ENCODE data around the gene ATP1A1. TPM values are rescaled to one million over a fixed set of nuclear protein-coding genes. Genes with fewer than 3 reads are reported as not detected.

ATP1A1 gene
- total RNA-seq, 1 experiment from 2014 or later: 286 TPM

GRCh38 chr1:116340506-116341231 is 32.4 kb upstream of the ATP1A1 start:
- Mint-ChIP-seq H3K27me3 (ENCODE audit: low read depth) (no peaks in the 10 kb centered on the region; the same call in 1 of the 2 replicates), H3K27ac (no peak overlapping the region), H3K36me3 (no peaks in the 10 kb centered on the region), H3K4me1 (peaks cover 4% of the 10 kb centered on the region), H3K9me3 (peaks cover 9% of the 10 kb centered on the region), H3K4me3 (no peak overlapping the region)
- TF ChIP-seq ZMAT4 (CRISPR knock-in tag; IDR thresholded peaks at IDR 0.05) (no peak), RORB (CRISPR knock-in tag; IDR thresholded peaks at IDR 0.05) (no peak), E2F1 (CRISPR knock-in tag; IDR thresholded peaks at IDR 0.05) (no peak)
- ATAC-seq (no peak), DNase-seq (ENCODE audit: low spot score) (no peak)
- ChIA-PET POLR2A (no interaction called here), CTCF (no interaction called here)

- Mint-ChIP-seq H3K27me3 (ENCODE audit: low read depth) (no peaks in the 10 kb centered on the region; the same call in 1 of the 2 replicates), H3K9me3 (no peaks in the 10 kb centered on the region), H3K27ac (no peak overlapping the region), H3K36me3 (no peaks in the 10 kb centered on the region), H3K4me3 (no peak overlapping the region), H3K4me1 (peaks cover 25% of the 10 kb centered on the region)
- TF ChIP-seq TCF7 (CRISPR knock-in tag; IDR thresholded peaks at IDR 0.05; ENCODE audit: low read depth) (no peak), NFE2L1 (CRISPR knock-in tag; IDR thresholded peaks at IDR 0.05) (no peak), E2F1 (CRISPR knock-in tag; IDR thresholded peaks at IDR 0.05) (no peak), ZNF281 (CRISPR knock-in tag; IDR thresholded peaks at IDR 0.05) (no peak), EMX1 (CRISPR knock-in tag; IDR thresholded peaks at IDR 0.05) (no peak), CREB1 (CRISPR knock-in tag; IDR thresholded peaks at IDR 0.05) (no peak), SMAD4 (CRISPR knock-in tag; IDR thresholded peaks at IDR 0.05) (no peak), NR1H2 (CRISPR knock-in tag; IDR thresholded peaks at IDR 0.05) (no peak), SMAD3 (CRISPR knock-in tag; IDR thresholded peaks at IDR 0.05; ENCODE audit: borderline replicate concordance) (no peak), SP1 (CRISPR knock-in tag; conservative IDR thresholded peaks at IDR 0.05) (no peak)
- ChIA-PET CTCF (interaction anchor here (0.6 kb wide), 1 partner anchor 240 kb away, joined by 4 read pairs; no protein-coding TSS in a partner anchor), POLR2A (no interaction called here)
- no peak for DNase-seq (ENCODE audit: low spot score)
- no peak for ATAC-seq
Observed at GRCh38 chr1:116343019-116343418, 30.0 kb upstream of the ATP1A1 start.

- CTCF ChIA-PET: no interaction called here
- POLR2A ChIA-PET: interaction anchor here (0.7 kb wide), 1 partner anchor 10 kb away, joined by 3 read pairs; no protein-coding TSS in a partner anchor
- Mint-ChIP-seq H3K9me3 (no peaks in the 10 kb centered on the region), H3K4me3 (no peak overlapping the region), H3K27ac (no peak overlapping the region), H3K27me3 (ENCODE audit: low read depth) (no peaks in the 10 kb centered on the region), H3K36me3 (no peaks in the 10 kb centered on the region), H3K4me1 (peaks cover 31% of the 10 kb centered on the region)
- ATAC-seq (no peak), DNase-seq (ENCODE audit: low spot score) (no peak)
- TF ChIP-seq ARID4B (CRISPR knock-in tag; IDR thresholded peaks at IDR 0.05; ENCODE audit: borderline replicate concordance) (no peak), FOXJ3 (CRISPR knock-in tag; IDR thresholded peaks at IDR 0.05; ENCODE audit: borderline replicate concordance) (no peak), MYBL2 (CRISPR knock-in tag; IDR thresholded peaks at IDR 0.05) (no peak), ZNF512 (CRISPR knock-in tag; IDR thresholded peaks at IDR 0.05; ENCODE audit: borderline replicate concordance) (no peak), ZNF232 (CRISPR knock-in tag; IDR thresholded peaks at IDR 0.05) (no peak), ZNF263 (CRISPR knock-in tag; IDR thresholded peaks at IDR 0.05; ENCODE audit: low read depth) (no peak)
Observed at GRCh38 chr1:116345011-116345410, 28.0 kb upstream of the ATP1A1 start.
